CD4-positive, alpha-beta T cell treated with Interleukin-17A for 1 hour (primary cell): Measurements from ENCODE around the gene IPO4.
"Not testable (repeated sequence)": the region's sequence is repeated elsewhere in the genome, so short reads cannot be mapped to it uniquely, and the experiment has no call there.

Experiments used
- DNase-seq: peaks from one replicate; pipeline ENCODE4 v3.0.0-alpha.2; 2020

The IPO4 gene

DNA sequence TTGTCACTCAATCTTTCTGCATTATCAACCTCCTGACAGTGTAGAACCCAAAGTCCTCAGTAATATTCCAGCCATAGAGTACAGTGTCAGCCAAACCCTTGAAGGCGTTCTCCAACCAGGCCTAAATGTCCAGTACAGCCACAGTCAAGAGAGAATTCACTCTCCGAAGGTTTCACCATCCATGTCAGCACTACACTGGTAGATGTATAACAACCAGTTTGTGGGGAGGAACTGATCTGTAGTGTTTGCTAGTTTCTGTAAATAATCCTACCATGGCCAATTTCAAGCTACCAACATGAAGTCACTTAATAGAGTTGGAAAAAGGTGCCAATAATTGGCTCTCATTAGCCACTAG lies 27.7 kb upstream of the IPO4 start:
- DNase-seq: no peak

DNA sequence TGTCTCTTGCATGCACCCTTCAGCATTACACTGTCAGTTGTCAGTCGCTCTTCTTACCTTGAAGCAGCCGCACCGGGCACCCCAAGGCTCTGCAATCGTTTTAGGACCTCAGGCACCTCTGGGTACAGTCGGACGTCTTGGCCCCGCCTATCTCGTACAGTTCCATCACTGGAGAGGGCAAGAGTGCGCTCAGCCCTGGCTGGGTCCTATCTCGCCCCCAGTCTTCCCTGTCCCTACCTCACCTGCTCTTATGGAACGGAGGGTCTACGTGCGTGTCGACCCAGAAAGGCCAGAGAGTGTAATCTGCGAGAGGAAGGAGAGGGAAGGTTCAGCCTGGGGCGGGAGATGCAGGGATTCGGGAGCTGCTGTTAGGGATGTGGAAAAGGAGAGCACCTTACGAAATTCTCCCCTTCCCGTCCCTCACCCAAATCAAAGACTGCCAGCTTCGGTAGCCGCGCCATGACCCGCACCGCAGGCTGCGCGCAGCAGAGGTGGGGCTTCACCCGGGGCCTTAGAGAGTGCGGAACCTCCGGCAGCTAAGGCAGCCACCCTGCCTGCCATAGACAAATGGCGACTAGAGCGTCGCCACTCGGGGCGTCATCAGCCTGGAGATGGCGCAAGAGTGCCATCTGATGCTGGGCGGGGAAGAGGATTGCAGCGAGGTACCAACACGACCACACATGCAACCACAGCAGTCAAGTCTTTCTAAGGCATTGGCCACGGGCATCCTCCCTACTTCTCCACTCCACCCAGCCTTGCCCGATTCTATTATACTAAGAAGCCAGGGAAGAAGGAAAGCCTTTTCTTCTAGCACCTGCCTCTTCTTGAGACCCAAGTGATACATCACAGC lies 27.1 kb upstream of the IPO4 start, which contains the start of gene MDP1:
Gene MDP1, minus strand, starts transcription at position 572 of the 850 bp plus-strand sequence. Its CDS starts 111 bp downstream, at position 461.
- peak; percentile 93 for DNase-seq

DNA sequence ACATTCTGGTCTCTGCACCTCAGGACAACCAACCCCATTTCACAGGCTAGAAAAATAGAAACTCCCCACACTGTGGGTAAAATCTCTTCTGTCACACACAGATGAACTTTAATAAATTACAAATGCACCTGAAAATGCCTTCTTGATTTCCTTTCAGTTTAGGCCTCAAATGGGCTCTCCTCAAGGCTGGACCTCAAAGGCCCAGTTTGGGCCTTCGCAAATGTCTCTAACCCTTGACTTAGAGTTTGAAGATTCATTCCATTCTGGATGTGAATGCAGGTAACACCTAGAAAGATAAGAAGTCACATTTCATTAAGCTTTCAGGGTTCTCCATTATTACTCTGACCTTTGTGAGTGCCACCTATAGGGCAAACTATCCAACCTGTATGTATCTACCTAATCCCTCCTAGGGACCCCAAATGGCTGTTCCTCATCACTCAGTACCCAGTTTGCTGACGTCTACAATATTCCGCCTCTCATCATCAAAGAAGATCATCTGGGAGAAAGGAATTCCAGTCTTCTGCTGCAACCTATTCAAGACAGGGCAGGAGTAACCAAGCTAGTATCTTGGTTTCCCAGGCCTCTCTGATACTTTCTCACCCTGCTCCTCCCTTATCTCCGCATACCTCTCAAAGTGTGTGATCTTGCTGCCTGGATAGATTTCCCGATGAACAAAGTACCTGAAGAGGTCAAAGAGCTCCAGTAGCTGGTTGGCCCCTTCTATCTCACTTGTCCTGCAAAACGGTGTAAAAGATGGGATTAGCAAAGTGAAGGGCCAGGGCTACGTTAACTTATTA lies 25.4 kb upstream of the IPO4 start:
- no peak for DNase-seq

DNA sequence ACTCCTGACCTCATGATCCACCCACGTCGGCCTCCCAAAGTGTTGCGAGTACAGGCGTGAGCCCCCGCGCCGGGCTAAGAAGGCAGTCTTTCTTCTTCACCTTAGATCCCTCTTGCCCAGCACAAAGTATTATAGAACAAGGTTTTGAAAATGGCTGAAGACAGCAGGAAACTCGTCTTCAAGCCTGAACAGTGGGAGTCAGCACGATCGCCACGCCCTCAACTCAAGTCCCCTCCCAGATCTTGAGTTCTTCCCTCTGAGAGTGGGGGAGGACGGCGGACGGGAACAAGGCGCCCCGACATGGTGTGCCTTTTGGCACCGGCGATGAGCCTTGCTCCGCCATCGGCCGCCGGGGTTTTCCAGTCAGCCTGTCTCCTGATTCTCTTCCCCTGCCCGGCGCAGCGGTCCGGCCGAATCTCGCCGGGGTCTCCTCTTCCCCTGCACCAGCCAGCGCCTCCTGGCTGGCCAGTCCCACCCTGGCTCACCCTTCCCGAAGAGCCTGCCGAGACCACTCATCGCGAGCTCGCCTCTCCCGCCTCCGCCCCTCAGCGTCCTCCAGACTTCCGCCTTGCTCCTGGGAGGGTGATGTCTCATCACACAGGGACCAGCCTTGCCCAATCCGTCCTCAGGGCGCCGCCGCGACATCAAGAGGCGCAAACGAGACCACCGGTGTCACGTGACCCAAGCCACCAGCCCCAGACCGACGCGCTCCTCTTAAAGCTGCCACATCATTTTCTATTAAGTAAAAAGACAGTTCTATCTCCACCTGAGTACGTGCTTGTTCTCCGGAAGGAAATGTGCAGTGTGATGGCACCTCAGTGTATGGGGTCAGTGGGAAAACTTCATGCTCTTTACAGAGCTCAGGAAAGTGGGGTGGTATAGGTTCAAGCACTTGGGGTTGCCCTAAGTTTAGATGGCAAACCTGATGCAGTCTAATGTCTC lies 24.6 kb upstream of the IPO4 start, which contains the start of gene CHMP4A:
Gene CHMP4A, minus strand, starts transcription at position 565 of the 942 bp plus-strand sequence. Its CDS starts 49 bp downstream, at position 516.
- peak; percentile 97 for DNase-seq

DNA sequence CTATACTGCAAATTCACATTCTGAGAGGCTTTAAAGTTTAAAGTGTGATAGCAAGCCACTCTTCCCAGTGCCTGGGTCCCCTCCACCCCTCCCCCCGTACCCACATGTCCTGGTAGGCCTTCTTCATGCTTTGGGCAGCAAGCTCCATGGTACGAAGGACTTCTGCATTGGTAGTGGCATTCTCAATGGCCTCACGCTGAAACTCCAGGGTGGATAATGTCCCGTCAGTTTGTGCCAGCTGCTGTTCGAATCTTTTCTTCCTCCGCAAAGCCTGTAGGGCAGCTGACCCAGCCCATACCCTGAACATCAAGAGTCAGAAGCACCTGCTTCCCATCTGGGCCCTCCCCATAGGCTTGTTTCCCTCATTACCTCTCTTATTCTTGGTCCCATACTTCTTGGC lies 22.7 kb upstream of the IPO4 start:
- DNase-seq: no peak

DNA sequence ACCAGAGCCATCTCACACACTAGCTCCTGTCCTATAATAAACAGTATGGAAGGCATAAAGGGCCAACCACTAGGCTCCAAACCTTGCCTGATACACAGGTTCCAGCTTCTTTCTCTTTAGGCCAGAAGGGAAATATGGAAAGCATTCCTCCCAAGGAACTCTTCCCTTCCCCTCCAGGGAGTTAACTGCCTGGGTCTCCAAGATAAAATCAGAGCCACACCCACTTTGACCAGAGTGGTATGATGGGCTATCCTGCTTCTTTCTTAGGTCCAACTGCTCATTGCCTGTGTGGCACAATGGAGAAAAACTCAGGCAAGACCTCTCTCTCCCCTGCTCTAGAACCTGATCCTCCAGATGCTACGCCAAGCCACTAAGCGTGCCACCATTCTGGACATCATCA lies 19.0 kb upstream of the IPO4 start:
- no peak for DNase-seq

DNA sequence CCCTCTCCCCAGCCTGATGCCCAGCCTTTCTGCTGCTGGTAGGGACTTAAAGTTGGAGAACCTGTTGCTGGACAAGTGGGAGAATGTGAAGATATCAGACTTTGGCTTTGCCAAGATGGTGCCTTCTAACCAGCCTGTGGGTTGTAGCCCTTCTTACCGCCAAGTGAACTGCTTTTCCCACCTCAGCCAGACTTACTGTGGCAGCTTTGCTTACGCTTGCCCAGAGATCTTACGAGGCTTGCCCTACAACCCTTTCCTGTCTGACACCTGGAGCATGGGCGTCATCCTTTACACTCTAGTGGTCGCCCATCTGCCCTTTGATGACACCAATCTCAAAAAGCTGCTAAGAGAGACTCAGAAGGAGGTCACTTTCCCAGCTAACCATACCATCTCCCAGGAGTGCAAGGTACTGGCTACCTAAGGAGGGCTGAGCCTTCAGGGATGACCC lies 18.5 kb upstream of the IPO4 start:
- DNase-seq: peak; percentile 18

DNA sequence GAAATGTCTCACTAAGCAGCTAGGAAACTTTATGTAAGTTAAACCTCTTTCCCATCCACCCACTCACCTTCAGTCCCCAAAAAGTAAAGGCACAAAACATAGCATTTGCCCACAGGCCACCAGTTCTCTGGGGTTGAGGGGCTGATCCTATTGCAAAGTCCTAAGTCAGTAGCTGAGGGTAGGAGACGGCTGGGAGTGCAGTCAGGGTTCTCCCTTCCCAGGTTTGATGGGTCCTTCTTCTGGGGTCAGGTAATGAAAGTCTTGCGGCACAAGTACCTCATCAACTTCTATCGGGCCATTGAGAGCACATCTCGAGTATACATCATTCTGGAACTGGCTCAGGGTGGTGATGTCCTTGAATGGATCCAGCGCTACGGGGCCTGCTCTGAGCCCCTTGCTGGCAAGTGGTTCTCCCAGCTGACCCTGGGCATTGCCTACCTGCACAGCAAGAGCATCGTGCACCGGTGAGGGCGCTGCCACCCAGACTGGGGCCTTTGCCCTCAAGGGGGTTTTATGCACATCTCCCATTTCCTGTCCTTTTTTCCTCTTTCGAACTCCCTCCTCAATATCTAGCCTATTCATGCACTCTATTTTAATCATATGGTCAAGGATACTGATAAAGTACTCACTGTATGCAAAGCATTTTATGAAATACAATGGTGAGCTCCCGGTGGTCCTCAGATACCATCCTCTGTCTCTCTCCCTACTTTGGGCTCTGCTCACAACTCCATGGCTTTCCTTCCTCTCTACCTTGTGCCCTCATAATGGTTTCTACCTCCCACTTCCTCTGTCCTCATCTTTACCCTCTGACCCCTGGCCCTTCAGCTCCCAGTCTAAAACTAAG lies 17.9 kb upstream of the IPO4 start:
- DNase-seq: no peak

DNA sequence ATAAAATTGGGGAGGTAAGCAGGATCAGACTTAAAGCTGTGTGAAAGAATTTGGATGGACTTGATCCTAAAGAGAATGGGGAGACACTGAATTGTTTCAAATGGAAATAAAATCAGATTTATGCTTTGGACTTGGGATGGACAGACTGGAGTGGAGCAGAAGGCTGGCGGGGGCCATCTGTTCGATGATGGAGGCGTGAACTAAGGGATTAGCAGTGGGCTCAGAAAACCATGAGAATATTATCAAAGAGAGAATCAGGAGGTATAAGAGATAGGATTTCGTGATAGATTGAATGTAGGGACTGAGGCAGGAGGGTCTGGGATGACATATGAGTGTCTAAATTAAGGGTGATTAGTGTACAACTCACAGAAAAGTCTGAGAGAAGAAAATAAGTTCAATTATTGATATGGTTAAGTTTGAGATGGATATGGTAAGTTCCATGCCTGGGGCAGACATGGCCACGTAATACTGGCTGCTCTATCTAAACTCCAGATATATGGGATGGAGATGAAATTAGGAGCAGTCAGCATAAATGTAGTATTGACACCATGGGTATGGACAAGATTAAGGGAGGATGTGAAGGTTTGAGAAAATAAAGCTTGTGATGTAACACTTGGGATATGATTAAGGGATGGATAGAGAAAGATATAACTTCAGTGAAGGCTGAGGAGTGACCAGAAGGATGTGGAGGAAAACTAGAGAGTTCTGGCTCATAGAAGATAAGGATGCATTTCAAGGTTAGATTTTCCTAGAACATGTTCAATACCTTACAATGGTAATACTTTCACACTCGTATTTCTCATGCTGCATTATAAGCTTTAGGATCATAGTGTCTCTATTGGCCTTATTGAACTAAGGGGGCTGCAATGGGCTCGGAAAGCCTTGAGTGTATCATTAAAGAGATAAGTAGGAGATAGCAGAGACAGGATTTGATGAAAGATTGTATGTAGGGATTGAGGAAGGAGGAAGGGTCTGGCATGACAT lies 15.8 kb upstream of the IPO4 start:
- DNase-seq: no peak

DNA sequence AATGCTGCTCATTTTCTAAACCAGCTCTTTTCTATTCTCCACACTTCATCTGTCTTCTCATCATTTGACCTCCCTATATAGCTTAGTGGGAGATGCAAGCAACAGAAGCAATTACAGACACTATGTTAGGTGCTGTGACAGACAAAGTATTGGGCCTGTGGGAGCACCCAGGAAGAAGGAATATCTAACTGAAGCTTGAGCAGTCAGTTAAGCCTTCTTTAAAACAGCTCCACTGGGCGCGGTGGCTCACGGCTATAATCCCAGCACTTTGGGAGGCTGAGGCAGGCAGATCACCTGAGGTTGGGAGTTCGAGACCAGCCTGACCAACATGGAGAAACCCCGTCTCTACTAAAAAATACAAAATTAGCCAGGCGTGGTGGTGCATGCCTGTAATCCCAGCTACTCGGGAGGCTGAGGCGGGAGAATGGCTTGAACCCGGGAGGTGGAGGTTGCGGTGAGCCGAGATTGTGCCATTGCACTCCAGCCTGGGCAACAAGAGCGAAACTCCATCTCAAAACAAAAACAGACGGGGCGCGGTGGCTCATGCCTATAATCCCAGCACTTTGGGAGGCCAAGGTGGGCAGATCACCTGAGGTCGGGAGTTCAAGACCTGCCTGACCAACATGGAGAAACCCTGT lies 14.8 kb upstream of the IPO4 start:
- not testable (repeated sequence) for DNase-seq

DNA sequence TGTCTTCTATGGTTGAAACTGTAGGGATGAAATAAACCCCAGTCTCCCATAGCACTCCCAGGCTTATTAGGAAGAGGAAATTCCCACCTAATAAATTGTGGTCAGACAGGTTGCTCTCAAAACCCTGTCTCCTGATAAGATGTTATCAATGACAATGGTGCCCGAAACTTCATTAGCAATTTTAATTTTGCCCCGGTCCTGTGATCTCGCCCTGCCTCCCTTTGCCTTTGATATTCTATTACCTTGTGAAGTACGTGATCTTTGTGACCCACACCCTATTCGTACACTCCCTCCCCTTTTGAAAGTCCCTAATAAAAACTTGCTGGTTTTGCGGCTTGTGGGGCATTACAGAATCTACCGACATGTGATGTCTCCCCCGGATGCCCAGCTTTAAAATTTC lies 13.9 kb upstream of the IPO4 start:
- DNase-seq: not testable (repeated sequence)

DNA sequence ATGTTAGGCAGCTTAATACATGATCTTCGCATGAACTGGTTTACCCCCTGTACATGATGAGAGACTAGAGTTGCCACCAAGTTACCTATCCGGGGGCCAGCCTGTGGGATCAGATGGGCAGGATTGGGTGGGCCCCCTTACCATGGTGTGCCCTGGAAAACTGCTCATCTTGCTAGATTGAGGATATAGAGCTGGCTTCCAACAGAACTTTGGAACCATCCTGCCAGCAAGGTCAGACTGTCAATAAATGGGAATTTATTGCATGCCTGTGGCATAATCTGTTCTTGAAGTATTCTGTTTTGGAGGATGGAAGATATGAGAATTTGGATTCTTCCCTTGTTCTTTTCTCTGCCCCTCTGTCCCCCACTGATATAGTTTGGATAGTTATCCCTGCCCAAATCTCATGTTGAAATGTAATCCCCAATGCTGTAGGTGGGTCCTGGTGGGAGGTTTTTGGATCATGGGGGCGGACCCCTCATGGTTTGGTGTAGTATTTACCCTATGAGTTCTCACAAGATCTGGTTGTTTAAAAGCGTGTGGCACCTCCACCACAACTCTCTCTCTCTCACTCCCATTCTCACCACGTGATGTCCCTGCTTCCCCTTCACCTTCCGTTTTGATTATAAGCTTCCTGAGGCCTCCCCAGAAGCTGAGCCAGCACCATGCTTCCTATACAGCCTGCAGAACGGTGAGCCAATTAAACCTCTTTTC lies 10.4 kb upstream of the IPO4 start:
- no peak for DNase-seq

DNA sequence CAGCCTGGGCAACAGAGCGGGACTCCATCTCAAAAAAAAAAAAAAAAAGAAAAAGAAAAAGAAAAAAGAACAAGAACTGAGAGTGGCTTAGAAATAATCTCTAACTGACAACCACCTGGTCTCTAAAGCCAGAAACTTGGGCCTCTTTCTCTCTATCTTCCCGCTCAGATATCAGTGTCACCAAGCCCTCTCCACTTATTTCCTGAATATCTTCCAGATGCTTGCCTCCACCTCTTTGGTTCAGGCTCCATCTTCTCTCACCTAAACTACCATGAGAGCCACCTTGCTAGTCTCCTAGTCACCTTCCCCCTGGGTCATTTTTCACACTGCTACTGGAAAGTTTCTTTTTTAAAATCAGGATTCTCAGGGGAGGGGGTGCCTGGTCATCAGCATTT lies 8.4 kb upstream of the IPO4 start:
- no peak for DNase-seq

DNA sequence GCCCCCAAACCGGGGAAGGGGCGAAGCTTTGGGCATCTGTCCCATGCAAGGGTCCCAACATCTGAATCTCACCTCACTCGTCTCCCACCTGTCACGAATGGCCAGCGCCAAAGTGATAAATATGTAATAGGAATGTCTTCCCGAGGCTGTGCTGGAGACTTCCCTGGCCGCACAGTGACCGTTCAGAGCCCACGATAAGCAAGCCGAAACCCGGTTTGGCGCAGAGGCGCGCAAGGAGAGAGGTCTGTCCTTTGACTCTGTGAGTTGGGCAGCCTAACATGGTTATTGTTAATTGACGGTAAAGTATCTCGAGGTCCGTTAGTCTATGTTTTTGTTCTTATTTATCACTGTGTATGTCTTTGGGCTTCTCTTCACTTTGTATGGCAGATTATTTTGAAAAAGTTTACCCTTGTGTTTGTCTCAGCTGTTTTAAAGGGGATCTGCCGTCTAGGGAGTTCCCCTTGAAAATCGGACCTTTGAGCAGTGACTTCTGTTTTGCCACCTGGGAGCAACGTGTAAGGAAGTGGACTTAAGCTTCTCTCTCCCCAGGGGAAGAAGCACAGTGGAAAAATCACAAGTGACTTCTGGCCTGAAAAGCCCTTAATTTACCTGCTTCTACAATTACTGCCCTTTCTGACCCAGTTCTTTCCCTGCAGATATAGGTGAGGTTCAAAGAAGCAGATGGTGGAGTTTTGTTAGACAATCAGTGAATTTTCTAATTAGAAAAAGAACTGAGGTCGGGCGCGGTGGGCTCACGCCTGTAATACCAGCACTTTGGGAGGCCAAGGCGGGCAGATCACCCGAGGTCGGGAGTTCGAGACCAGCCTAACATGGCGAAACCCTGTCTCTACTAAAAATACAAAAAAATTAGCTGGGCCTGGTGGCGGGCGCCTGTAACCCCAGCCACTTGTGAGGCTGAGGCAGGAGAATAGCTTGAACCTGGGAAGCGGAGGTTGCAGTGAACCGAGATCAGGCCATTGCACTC lies 7.7 kb upstream of the IPO4 start:
- peak; percentile 34 for DNase-seq

DNA sequence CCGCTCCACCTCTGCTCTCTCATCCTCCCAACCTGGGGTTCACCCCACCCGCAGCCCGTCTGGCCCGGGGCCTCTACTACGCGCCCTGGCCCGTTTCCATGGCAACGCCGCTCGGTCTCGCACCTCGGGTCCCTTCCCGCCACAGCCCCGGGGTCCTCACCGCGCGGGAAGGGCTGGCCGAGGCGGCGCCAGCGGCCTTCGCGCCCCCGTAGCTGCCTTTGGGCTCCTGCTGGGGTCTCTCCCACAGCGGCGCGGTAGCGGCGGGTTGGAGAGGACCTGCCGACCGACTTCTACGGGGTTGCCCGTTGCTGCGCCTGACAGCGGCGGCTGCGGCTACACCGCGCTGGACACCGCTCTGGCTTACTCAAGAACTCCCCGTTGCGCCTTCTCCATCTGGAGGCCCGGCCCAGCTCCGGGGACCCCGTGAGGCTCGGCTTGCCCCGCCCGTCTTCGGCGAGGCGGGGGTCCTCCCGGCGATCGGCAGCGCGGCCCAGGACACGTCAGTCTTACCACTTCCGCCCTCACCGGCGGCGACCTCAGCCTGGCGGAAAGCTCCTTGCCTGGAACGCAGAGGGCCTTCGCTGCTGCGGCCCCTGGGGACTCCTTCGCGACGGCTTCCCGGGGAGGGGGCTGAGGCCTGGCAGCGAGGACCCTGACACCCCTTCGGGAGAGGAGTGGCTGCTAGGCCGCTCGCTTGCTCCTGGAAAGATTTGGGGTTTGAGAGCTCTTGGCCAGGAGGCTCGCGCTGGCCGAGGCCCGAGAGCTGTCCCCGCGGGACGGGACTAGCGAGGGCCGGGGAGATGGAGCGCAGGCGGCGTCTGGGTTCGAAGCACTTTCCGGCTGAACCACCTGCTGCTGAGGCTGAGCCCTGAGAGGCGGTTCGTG lies 6.8 kb upstream of the IPO4 start, which contains the start of gene TM9SF1:
Gene TM9SF1, minus strand, starts transcription at position 256 of the 885 bp plus-strand sequence. CDS start 422 bp downstream, outside the sequence.
- peak; percentile 92 for DNase-seq

DNA sequence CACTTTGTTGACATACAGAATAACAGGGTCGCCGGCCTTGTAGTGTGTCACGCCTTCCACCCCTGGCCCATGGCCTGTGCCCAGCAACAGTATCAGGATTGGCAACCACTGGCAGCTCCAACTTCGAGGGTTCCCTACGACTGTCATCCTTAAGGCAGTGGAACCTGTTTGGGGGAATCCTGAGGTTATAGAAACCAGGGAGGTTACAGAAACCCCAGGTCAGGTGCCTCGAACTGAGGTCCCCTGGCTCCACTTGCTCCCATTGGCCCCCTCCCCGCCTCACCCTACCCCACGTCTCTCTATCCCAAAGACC lies 6.2 kb upstream of the IPO4 start:
- DNase-seq: no peak
